Activated CD4-positive, alpha-beta T cell treated with anti-CD3 and anti-CD28 coated beads for 1 hour (primary cell): ENCODE results near the gene CHST8.

Experiments used
- DNase-seq: peaks from one replicate; pipeline ENCODE4 v3.0.0-alpha.2; 2020

Gene CHST8

DNA sequence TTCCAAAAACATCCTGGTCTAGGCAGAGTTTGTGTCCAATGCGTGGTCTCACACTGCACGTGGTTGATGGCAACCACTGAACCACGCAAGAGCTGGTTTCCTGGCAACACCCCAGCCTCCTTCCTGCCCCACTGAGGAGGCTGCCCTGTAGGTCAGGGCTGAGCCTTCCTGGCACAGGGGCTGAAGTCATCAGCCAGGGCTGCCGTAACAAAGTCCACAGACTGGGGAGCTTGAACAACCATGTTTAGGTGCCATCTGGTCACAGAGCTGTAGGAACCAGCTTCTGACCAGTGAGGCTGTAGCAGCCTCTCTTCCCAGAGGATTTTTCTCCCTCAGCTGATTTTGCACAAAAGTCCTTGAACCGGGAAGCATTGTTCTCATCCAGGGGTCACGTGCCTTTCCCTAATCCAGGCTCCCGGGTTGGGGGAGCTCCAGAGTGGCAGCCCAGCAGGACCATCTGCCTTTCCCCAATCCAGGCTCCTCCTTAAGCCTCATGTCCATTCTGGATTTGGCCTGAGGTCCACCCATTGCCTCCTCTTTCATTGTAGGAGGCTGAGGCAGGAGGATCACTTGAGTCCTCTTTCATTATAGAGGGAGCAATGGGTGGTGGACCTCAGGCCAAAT lies 53.9 kb downstream of the CHST8 start:
- no peak for DNase-seq

DNA sequence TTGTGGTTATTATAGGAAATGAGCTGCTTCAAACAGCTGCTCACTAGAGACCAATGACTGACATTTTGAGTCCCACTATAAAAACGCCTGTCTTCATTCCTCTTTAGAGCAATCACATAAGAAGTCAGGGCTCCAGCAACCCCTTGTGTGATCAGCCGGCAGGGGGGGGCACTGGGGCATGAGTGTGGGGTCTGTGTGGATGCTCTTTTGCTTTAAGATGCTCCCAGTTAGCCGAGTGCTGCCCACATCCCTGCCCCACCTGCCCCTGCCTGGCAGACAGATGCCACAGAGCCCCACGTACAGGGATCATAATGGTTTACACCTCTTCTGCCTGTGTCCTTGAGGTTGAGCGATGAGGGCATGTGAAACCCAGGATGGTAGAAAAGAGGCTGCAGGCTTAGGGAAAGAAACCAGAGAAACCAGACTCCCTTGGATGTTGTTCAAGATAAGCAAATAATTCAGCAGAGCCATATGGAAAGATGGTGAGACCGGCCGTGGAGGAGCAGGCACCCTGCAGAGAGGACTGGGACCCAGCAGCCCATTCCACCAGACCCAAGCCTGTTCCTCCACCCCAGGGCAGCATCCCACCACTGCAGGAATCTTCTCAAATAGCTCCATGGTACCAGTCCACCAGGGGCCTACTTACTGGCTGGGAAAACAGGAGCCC lies 55.4 kb downstream of the CHST8 start:
- DNase-seq = no peak

DNA sequence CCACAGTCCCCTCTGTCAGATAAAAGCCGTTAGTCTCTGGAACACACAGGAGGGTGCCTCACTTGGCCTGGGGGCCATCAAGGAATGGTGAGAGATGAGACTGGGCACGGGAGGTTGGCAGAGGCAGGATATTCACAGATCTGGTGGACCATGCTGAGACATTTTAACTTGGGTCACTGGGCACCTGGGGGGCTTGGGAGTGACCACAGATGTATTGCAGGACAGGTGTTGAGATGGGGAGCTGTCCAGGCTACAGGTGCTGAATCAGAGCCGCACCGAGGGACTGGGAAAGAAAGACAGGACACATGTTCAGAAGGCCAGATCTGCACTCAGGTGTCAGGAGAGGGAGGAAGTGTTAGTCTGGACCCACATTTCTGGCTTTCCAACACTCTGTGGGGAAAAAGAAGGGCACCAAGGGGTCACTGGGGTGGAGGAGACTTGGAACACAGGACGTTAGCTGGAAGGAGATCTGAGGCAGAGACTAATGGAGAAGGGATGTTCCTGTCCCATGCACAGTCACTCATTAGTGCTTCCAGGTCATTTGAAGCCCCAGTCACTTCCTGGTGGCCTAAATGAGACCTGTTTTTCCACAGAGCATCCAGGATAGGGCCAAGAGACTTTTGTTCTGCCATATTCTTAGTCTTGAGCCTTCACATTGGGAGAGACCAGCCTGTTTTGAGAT lies 56.1 kb downstream of the CHST8 start:
- DNase-seq = no peak

DNA sequence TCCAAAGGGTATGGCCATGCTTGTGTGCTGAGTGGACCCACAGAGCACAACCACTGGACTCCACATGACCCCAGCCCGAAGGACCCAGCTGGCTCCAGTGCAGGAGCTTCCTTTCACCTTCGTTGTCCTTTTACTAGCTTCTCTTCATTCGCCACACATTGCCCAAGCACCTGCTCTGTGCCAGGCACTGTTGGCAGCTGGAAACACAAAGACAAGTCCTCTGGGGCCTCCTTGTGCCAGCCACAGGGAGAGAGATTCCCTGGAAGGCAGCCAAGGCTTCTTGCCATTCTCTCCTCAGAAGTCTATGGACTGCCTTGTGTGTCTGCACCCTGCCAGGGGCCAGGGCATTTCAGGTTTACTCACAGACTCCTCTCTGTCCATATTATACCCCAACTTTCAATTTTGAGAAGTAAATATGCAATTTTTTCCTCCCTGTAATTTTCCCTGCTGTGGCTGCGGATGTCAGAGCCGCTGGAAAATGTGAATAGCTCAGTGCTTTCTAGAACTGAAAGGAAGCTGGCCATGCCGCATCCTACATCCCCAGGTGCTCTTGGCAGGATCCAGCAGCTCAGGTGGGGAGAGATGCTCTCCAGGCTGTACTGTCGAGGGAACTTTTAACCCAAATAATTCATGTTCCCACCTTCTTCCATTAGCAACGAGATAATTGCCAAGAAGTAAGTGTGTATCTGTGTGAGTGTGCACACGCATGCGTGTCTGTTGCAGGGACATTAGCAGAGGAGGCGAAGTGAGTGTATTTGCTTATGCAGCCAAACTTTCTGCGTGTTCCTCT lies 57.2 kb downstream of the CHST8 start:
- DNase-seq = no peak

DNA sequence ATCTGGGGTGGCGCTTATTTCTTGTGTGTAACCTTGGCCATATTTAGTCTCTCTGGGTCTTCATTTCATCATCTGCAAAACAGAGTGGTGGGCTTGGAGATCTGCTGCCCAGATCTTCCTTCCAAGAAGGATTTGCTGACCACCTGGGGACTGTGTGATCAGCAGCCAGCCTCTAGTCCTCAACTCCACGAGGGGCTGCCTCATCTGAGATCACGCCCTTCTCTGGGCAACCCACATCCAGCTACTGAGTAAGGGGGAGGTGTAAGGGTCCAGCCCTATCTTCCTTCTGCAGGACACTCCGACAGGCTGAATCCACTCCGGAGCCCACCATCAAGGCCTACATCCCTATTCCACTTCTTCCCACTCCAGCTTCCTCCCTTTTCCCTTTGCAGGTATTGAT lies 57.9 kb downstream of the CHST8 start:
- DNase-seq = no peak

DNA sequence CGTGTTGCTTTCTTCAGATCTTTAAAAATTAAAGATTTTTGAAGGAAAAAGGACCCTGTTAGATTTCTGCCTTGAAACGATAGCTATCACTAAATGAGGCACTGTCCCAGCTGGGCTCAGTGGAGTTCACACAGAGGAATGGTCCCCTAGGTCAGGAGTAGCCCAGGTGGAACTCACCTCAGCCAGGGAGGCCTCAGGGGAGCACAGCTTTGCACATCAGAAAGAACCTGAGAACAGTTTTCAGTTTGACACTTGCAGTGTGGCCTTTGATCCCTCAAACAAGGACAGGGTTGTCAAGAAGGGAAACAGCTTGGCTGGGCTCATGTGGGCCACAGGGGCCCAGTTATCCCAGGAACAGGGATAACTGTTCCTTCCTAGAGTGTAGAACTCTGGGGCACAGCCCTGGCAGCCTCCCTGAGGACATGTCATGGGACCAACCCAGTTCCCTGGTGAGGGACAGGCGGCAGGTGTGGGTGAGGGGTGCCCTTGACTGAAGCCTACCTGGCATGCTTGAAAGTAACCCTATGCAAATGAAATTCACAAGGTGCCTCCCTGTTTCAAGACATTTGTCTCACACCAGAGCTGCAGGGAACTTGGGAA lies 59.4 kb downstream of the CHST8 start:
- no peak for DNase-seq

DNA sequence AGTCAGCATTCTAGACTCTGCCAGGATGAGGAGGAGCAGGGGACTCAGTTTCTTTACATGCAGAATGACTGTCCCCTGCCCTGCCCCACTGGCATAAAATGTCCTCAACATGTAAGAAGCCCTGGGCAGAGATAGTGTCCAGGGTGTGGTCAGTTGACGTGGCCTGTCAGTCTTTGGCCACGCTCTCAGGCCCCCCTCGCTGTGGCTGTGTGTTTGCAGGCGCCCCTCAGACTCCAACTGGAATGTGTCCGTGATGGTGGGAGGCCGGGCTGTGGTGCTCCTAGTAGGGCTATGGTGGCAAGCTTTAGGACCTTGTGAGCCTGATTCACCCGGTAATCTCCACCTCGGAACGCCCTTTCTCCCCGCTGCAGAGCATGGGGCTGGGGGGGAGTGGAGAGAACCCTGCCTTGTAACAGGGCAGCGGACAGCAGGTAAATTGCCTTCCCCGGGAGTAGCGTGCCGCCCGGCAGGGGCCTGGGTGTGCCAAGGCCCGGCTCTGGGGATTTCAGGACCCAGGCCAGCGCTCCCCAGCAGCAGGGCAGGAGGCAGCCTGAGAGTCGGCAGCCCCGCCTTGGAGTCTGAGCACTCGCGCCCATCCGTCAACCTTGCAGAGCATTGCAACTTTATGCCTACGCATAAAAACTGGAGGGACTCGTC lies 62.3 kb downstream of the CHST8 start:
- no peak for DNase-seq

DNA sequence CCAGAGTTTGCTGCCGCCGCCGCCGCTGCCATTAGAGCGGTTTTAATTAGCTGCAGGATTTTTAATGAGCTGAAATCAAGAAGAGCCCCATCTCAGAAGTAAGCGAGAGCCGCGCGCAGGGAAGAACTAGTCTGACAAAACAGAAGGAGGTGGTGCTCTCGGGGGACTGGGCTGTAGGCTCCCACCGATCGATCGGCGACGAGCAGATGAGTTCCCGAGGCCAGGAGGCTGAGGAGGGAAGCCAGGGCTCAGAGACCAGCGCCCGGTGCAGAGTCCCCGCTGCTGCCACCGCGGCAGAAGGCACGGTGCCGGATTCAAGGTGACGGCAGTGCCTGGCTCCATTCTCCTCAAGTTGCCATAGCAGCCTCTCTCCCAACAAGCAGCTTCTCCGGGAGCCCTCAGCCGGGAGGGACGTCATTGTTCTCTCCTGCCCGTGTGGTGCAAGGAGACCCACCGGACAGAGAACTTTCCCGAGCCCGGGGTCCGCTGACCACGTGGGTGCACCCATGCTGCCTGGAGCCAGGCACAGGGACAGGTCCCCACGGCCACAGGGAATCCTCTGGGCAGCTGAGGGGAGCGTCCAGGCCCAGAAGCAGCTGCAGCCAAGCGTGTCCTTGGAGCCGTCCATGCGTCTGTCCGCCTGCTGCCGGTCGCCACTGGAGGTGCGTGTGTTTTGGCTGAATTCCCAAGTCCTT lies 62.9 kb downstream of the CHST8 start:
- DNase-seq = no peak

DNA sequence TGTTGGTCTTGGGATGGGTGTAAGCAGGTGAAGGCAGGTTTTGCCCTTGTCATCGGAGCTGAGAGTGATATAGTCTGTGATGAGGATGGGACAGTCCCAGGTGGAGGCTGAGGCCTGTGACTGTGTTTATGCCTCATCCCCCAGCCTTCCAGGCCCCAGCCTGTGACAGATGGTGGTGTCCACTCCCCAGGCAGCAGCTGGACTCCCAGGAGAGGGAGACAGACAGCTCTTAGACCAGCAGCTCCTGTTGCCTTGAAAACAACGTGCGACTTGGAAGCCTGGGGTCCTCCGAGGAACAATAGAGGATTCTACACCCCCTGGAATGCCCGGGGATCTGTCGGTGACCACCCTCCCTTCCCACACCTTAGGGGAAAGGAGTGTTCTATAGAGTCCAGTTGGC lies 63.8 kb downstream of the CHST8 start:
- DNase-seq = no peak

DNA sequence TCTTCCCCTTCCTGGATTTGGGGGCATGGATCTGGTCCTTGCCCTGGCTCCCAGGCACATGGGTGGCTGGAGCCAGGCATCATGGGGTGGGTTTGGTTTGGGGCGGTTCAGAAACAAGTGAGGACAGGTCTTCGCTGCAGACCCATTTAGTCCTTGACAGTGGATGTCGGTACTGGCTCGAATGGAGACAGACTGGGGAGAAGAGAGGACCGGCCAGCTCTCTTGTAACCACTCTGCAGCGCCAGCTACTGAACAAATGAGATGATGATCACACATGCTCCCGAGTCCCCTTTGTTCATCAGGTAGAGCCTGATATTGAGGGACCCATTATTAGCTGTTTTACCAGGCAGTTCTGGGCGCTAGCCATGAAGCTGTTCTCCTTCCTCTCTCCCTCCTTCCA lies 64.5 kb downstream of the CHST8 start:
- DNase-seq = no peak

DNA sequence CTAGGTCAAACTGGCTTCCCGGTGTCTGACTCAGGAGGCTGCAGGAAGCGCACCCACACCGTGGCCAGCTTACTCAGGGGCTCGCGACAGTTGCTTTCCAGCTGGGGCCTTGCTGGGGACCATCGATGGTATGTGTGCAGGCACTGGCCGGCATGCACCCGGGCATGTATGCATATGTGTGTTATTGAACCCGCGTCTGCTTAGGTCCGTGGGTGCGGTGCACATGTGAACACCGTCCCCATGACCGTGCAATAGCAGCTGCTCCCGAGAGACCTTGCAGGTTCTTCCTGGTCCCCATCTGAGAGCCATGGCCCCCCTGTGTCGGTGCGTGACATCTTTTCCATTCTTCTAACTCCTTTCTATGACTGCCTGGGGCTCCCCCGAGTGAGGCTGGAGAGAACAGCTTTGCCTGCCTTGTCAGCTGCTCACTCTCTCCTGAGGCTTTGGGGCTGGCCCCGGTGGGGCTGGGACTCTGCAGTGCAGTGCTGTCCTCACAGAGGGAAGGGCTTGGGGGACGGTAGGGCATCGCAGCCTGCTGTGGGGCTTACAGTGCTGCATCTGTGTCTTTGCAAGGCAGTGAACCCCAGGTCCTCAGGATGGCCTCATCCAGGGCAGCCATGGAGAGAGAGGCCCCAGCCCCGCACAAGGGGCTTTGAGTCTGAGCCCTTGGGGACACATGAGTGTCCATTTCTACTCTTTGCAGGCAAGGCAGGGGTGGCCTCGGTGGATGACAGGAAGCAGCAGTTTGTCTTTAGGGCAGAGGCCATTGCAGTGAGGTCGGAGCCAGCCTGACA lies 65.1 kb downstream of the CHST8 start:
- DNase-seq = no peak

DNA sequence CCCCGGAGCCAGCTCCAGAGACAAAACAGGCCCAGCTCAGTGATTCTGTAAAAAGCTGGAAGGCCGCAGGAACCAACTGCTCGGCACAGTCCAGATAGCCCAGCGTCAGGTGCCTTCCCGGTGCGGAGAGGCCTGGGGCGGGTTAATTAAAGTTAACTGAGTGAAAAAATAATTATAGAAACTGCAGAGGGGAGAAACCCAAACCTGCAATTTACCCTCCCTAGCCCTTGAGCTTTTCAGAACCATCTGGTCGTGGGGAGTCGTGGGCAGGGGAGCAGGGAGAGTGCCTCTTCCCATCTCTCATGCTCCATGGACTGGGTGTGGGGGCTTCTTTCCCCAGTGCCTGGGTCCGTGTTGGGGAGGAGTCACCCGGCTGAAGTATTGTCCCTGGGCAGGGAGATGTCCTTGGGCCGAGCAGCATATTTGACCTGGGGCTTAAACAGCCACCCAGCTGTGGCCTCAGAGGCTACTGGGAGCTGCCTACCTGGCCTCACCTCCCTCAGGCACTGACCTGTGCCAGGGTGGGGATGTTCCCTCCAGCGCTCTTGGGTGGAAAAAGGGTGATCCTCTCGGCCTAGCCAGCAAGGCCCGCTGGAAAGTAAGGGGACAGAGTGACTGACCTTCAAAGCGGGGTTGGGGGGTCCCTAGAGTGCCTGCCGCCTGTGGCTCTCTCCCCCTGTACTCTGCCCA lies 65.9 kb downstream of the CHST8 start:
- DNase-seq = no peak

DNA sequence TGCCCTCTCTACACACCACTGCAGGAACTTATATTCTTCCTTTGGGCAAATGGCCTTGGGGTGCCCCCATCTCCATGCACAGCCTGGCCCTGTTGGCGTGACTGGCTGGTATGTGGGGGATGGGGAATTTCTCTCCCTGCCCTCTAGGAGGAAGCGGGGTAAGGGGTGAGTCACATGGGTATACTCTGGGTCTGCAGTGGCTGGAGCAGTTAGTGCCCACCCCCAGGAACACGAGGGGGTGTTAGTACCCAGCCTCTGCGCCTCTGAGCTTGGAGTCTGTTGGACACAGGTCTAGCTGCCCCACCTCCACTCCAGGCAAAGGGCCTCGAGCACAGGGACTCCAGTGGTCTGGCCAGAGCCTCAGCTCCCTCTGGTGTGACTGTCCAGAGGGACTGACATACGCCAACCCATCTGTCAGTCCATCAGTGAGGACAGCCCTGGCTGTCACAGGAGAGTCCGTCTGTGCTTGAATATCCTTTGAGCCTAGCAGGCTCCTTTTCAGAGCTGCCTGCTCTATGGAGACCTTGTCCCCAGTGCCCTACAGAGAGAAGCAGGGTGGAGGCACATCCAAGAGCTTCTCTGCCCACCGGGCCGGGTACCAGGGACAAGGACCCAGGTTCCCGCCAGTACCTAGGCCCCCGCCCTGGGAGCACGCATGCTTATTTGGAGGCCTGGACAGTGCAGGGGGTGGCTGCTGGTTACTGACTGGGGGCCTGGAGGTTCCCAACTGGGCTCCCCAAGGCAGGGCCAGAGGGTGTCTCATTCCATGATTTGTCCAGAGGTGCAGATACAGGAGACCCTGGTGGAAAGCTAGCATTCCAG lies 66.6 kb downstream of the CHST8 start:
- DNase-seq = no peak

DNA sequence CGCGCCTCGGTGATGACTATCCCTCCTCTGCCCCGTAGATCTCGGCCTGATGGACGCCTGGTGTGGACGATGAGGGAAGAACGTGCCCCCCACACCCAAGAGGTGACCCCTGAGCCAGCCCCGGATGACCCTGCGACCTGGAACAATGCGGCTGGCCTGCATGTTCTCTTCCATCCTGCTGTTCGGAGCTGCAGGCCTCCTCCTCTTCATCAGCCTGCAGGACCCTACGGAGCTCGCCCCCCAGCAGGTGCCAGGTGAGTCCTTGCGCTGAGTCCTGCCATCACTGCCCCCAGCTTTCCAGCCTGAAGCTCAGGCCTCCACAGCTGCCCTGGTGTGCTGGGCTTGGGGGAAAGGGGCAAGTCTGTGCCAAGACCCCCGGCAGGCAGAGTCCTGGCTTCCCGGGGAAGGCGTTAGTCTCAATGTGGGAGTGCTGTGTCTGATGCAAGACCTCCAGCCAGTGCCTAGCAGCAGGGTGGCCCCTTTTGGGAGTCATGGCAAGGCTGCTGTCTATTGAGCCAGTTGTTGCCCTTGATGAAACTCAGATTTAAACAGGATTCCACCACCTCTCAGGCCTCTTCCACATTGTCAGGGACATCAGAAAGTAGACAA lies 67.5 kb downstream of the CHST8 start:
- DNase-seq = no peak

DNA sequence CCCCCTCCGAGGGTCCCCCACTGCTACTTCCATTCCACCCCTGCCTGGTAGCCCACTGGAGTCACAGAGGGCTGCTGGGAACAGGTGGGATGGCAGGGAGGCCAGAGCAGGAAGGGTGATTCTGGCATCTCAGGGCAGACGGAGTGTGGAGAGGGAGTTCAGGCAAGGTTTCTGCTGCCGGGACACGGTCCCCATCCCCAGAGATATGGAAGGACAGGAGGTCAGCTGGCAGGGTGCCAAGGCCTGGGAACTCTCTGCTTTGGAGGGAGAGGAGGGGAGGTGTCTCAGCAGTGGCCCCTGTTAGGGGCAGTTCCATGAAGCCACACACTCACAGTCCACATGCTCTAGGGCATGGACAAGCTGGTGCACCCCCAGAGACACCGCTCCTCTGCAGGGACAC lies 68.1 kb downstream of the CHST8 start:
- DNase-seq = no peak

DNA sequence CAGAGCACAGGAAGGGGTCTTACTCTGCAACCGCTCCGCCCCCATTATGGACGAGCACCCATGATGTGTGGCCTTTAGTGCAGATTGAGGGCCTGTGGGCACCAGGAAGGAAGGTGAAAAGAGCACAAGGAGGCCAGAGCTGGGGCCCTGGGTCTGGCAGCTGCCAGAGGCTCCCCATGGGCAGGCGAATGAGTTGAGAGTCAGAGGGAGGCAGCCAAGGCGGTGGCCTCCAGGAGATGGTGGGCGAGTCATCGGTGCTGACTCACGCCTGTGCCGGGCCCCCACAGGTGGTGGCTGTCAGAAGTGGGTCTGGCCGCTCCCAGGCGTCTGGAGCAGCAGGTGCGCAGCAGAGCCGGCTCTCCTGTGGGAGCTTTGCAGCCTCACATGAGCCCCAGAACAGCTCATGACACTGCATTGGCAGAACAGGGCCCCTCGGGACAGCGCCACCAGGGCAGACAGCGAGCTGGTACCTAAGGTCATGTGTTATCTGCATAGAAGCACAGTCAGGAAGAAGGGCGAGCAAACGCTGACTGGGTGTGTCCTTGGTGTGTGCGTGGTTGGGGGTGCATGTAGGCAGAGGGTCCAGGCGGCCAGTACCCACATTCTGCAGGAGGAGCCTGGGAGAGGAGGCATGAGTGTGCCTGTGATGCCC lies 68.8 kb downstream of the CHST8 start:
- DNase-seq = no peak

DNA sequence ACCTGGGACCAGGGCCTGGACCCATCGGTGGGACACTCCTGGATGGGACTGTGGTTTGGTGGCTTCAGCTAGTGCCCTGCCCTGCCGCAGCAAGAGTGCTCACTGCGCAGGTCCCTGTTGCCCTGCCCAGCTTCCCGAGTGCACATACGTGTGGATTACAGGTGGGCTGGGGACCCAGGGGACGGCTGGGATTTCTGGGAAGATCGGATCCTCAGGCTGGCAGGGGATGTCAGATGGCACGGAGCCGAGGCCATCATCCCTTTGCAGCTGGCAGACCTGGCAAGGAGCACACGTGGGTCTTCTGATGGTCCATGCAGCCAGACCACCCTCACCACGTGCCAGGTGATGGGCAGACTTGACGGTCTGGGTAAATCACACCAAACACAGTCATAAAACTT lies 69.3 kb downstream of the CHST8 start:
- no peak for DNase-seq

DNA sequence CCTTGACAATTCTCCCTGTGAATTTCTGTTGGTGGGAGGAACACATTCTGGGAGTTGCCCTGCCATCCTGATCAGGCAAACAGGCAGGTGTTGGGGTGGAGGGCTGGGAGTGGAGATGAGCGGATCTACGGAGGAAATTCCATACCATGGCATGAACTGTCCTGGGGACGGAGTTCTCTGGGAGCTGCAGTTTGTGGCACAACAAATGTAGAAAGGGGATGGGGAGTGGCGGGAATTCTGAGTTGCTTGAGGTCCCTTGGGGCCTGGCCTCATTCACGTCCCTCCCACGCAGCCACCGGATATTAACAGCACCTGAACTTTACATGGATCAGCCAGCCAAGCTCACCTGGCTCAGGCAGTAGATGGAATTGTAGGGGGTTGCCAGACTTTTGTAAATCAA lies 70.0 kb downstream of the CHST8 start:
- DNase-seq = no peak

DNA sequence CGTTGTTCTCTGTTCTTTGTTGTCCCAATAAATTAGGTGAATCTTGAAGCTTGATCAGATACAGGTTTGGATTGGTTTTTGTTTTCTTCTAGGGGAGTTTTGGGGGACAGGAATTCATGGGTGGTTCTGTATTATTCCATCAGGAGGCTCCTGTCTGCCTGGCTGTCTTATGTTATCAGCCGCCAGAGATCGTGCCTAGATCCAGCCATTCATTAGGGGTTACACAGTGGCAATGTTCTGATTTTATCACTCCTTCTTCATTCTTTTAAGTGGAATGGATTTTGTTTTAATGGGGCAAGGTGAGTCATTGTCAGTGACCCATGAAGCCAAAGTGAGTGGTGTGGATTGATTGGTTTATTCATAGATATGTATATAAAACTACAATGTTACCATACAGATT lies 71.9 kb downstream of the CHST8 start:
- no peak for DNase-seq
